B cell (primary cell): ENCODE results near the gene FCN1. TPM values are rescaled to one million over a fixed set of nuclear protein-coding genes. Genes with fewer than 3 reads are reported as not detected.

ENCODE experiments used
- ATAC-seq: fragments of 200-7000 bp; cut with Tn5 transposase; one replicate; pipeline ENCODE4 v1.10.0; 2021; ENCODE audit warnings: low read depth, mild to moderate bottlenecking, moderate number of reproducible peaks, moderate library complexity
- CTCF ChIA-PET: fragments of 350-600 bp; sonication (Branson Sonifier 250); formaldehyde crosslinking; loops from one replicate; lab custom pipeline; 2021; ENCODE audit warnings: antibody characterized with exemption, inconsistent platforms; lab: Charles Lee
- POLR2A ChIA-PET: fragments of 350-600 bp; sonication (Branson Sonifier 250); formaldehyde crosslinking; loops from one replicate; lab custom pipeline; 2021; ENCODE audit warnings: antibody characterized with exemption; lab: Charles Lee
- DNase-seq: peaks from one replicate; pipeline ENCODE4 v3.0.0; 2013
- H2AFZ ChIP-seq: 2 replicates; pipeline ENCODE4 v1.6.1; 2012; ENCODE audit warnings: mild to moderate bottlenecking, low read depth, low read length; ENCODE audit not compliant: insufficient read depth, poor library complexity, severe bottlenecking
- H3K27ac ChIP-seq, 2 donors: 1 replicate in 1 of 2; 2 replicates in 1 of 2; pipeline ENCODE4 v1.5.1; 2012 to 2013; ENCODE audit warnings: low read length in 2 of 2, mild to moderate bottlenecking in 2 of 2, moderate library complexity in 1 of 2
- H3K27me3 ChIP-seq, 4 experiments: fragments of 200-600 bp in 1 of 4; sonication (generic) in 1 of 4; replicated peaks in 1 of 4; 1 replicate in 2 of 4; 2 replicates in 2 of 4; pipeline versions ENCODE4 v1.6.1 to v1.7.0; 2013 to 2016; ENCODE audit warnings: low read length in 3 of 4, mild to moderate bottlenecking in 2 of 4, mixed read lengths in 1 of 4, moderate library complexity in 1 of 4; ENCODE audit not compliant: insufficient read depth in 4 of 4, control insufficient read depth in 3 of 4; ENCODE audit errors: control extremely low read depth in 1 of 4
- H3K36me3 ChIP-seq, 2 experiments: replicated peaks in 1 of 2; 1 replicate in 1 of 2; 2 replicates in 1 of 2; pipeline versions ENCODE4 v1.6.1 to v1.7.1; 2013; ENCODE audit warnings: low read length in 1 of 2; ENCODE audit not compliant: insufficient read depth in 2 of 2, control insufficient read depth in 1 of 2; ENCODE audit errors: control extremely low read depth in 1 of 2, extremely low read depth in 1 of 2
- H3K4me1 ChIP-seq, 2 donors: fragments of 200-600 bp in 1 of 2; sonication (generic) in 1 of 2; 1 replicate in 1 of 2; 2 replicates in 1 of 2; pipeline versions ENCODE4 v1.5.1 to v1.6.1; 2013 to 2017; ENCODE audit warnings: low read length in 2 of 2; ENCODE audit not compliant: control insufficient read depth in 2 of 2, insufficient read depth in 2 of 2
- H3K4me2 ChIP-seq: replicated peaks from 2 replicates; pipeline ENCODE3; 2012; ENCODE audit warnings: mild to moderate bottlenecking, low read depth, low read length; ENCODE audit not compliant: poor library complexity, severe bottlenecking
- H3K4me3 ChIP-seq, 5 experiments: fragments of 200-600 bp in 1 of 5; sonication (generic) in 1 of 5; 1 replicate in 3 of 5; 2 replicates in 2 of 5; pipeline versions ENCODE4 v1.5.1 to v1.7.0; 2011 to 2016; ENCODE audit warnings: low read length in 4 of 5, mild to moderate bottlenecking in 4 of 5, low read depth in 2 of 5, control low read depth in 1 of 5, moderate library complexity in 1 of 5; ENCODE audit not compliant: insufficient read depth in 1 of 5; ENCODE audit errors: control extremely low read depth in 1 of 5, extremely low read depth in 1 of 5
- H3K79me2 ChIP-seq: fragments of 200-600 bp; sonication (generic); one replicate; pipeline ENCODE4 v1.6.0; 2016; ENCODE audit warnings: low read length; ENCODE audit not compliant: control insufficient read depth, insufficient read depth
- H3K9ac ChIP-seq: fragments of 200-600 bp; sonication (generic); 2 replicates; pipeline ENCODE4 v1.6.1; 2017; ENCODE audit warnings: mild to moderate bottlenecking, low read length, moderate library complexity
- H3K9me3 ChIP-seq, 3 donors: one replicate each; pipeline versions ENCODE4 v1.6.1 to v1.7.1; 2013; ENCODE audit warnings: low read length in 2 of 3; ENCODE audit not compliant: control insufficient read depth in 2 of 3, insufficient read depth in 1 of 3; ENCODE audit errors: control extremely low read depth in 1 of 3
- H4K20me1 ChIP-seq: 2 replicates; pipeline ENCODE4 v1.6.0; 2012; ENCODE audit warnings: mild to moderate bottlenecking, low read length; ENCODE audit not compliant: insufficient read depth, control insufficient read depth, poor library complexity, severe bottlenecking
- H3K27ac Mint-ChIP-seq: one replicate; pipeline ENCODE4 v1.8.0; 2021; ENCODE audit warnings: mixed read lengths
- H3K27me3 Mint-ChIP-seq: one replicate; pipeline ENCODE4 v1.8.0; 2021; ENCODE audit warnings: mixed read lengths
- H3K4me1 Mint-ChIP-seq: one replicate; pipeline ENCODE4 v1.8.0; 2021; ENCODE audit warnings: mixed read lengths
- H3K4me3 Mint-ChIP-seq: one replicate; pipeline ENCODE4 v1.8.0; 2021; ENCODE audit warnings: mixed read lengths
- H3K9me3 Mint-ChIP-seq: one replicate; pipeline ENCODE4 v1.8.0; 2022; ENCODE audit warnings: mixed read lengths; ENCODE audit not compliant: insufficient read depth
- EZH2 ChIP-seq: IDR thresholded peaks from 2 replicates; pipeline ENCODE4 v1.6.1; 2012; ENCODE audit warnings: borderline replicate concordance, low read depth, mild to moderate bottlenecking, moderate library complexity, low read length; ENCODE audit not compliant: insufficient read depth, poor library complexity, severe bottlenecking
- WGBS: methylation state at CpG from one replicate; pipeline ENCODE4 v1.1.5; 2013; ENCODE audit warnings: missing lambda C conversion rate; ENCODE audit not compliant: insufficient coverage; 5-methylcytosine and 5-hydroxymethylcytosine counted together
- intact Hi-C: fragments of 100-400 bp; cut with micrococcal nuclease; formaldehyde crosslinking; loops from one replicate; pipeline ENCODE4 v1.10.0; 2022
- polyA minus RNA-seq: library from RNA; depleted of rRNA, polyadenylated mRNA; stranded (reverse); fragments of >200 nt; gene quantifications from 2 replicates; pipeline ENCODE4 v1.2.3, GENCODE V29; 2012
- polyA plus RNA-seq: library from polyadenylated mRNA; depleted of rRNA; stranded (reverse); fragments of >200 nt; gene quantifications from 2 replicates; pipeline ENCODE4 v1.2.3, GENCODE V29; 2012
- total RNA-seq, 2 donors: library from RNA; stranded (reverse); fragments of 120-200 nt in 1 of 2; gene quantifications; 1 replicate in 1 of 2; 2 replicates in 1 of 2; pipeline versions ENCODE4 v1.2.3 to v1.2.4, GENCODE V29; 2013 to 2022
- TF ChIP-seq, protein P1 (sequence below): fragments of 200-600 bp; IDR thresholded peaks from one replicate; pipeline ENCODE4 v1.8.0; 2022; ENCODE audit warnings: antibody characterized with exemption, mild to moderate bottlenecking

FCN1 gene
- total RNA-seq (2.1 and 2.2 TPM in 2 replicates), polyA plus RNA-seq (16.0 and 20.6 TPM in 2 replicates), polyA minus RNA-seq (21.0 and 25.1 TPM in 2 replicates)
- total RNA-seq (2013) = 39.3 TPM

DNA sequence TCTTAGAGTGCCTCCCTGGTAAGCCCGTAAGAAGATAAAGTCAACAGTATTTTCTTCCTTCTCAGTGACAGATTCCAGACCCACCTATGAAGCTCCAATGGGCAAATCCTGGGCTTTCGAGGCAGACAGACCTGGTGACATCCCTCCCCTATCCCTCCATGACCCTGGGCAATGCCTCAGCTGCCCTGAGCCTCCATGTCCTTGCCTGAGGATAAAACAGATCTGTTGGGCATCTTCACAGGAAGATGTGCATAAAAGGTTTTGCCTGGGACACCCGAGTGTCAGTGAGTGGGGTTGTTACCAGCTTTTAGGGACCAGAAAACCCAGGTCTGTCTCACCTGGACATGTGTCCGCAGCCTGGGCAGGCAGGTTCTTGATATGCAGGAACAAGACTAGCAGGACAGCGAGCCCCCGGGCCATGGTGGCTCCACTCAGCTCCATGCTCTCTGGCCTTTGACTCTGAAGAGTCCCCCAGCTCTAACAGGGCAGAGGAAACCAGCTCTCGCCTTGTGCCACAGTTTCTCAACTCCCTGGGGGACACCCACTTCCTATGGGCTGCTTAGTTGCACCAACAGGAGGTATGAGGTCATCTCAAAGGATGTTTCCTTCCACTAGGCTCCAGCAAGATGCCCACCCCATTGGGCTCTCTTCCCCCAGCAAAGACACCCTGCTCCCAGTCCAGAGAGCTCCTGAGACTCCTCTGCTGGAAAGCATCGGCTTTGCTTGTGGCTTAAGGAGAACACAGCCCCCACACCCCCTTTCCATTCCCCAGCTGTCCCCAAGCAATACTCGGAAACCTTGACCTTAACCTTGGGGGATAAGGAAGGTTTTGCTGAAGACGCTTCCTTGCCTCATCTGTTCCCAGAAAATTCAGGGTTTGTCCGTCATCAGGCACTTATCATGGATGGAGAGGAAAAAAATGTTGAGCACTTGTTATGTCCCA is at the start of gene FCN1:
FCN1 (minus strand) TSS at position 482 of the 943 bp plus-strand sequence; CDS start at position 441, 41 bp downstream.
- ChIA-PET CTCF (no interaction called here), POLR2A (no interaction called here)
- Histone ChIP-seq H2AFZ (no peak within 1 kb of the TSS), H4K20me1 (no peaks in the 10 kb centered on the region), H3K4me3 (peak within 1 kb of the TSS in 1 of 5 experiments; percentile 68), H3K27me3 (peaks cover 0 to 15% (median 0%) of the 10 kb centered on the region in 4 experiments), H3K4me1 (peaks cover 0 to 5% of the 10 kb centered on the region in 2 donors), H3K79me2 (no peaks in the 10 kb centered on the region), H3K27ac (no peak within 1 kb of the TSS), H3K36me3 (no peaks in the 10 kb centered on the region), H3K9ac (no peak within 1 kb of the TSS), H3K4me2 (no peak within 1 kb of the TSS), H3K9me3 (peaks cover 1 to 18% (median 17%) of the 10 kb centered on the region in 3 donors)
- Mint-ChIP-seq H3K27me3 (peaks cover 8% of the 10 kb centered on the region), H3K27ac (no peak within 1 kb of the TSS), H3K9me3 (peaks cover 7% of the 10 kb centered on the region), H3K4me1 (no peaks in the 10 kb centered on the region), H3K4me3 (no peak within 1 kb of the TSS)
- no peak for TF ChIP-seq EZH2
- TF ChIP-seq, protein P1, sequence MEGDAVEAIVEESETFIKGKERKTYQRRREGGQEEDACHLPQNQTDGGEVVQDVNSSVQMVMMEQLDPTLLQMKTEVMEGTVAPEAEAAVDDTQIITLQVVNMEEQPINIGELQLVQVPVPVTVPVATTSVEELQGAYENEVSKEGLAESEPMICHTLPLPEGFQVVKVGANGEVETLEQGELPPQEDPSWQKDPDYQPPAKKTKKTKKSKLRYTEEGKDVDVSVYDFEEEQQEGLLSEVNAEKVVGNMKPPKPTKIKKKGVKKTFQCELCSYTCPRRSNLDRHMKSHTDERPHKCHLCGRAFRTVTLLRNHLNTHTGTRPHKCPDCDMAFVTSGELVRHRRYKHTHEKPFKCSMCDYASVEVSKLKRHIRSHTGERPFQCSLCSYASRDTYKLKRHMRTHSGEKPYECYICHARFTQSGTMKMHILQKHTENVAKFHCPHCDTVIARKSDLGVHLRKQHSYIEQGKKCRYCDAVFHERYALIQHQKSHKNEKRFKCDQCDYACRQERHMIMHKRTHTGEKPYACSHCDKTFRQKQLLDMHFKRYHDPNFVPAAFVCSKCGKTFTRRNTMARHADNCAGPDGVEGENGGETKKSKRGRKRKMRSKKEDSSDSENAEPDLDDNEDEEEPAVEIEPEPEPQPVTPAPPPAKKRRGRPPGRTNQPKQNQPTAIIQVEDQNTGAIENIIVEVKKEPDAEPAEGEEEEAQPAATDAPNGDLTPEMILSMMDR = no peak
- ATAC-seq (no peak), DNase-seq (no peak)
- WGBS = 74% methylated on average over 7 of the region's 11 CpGs
- intact Hi-C loops = no loop called here
